Measurements from ENCODE around the gene TBC1D8. TPM values are rescaled to one million over a fixed set of nuclear protein-coding genes. Genes with fewer than 3 reads are reported as not detected.

Gene TBC1D8
- total RNA-seq, 2 donors from 2014 or later, result 63.8 to 111 TPM

DNA sequence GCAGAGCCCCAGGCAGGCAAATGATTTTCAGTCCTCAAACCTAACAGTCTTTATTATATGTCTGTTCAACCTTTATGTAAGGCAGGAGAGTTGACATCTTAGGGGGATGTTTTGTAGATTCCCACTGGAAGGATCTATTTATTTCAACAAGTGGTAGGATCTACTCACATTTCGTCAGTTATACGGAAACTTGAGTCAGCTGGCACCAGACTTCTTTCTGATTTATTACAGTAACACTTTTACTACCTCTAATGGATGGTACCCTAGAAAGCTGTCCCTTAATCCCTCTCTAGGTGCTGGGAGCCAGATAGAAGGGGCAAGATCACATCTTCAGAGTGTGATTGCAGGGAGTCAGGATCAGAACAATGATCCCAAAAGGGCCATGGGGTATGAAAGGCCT, 151.2 kb downstream of the TBC1D8 start:
- ATAC-seq, result no peak
- H3K36me3 ChIP-seq (replicated peaks in 1 of 2; ENCODE audit: insufficient read depth in 1 of 2, low read depth in 2 of 2), result peaks cover 10 to 13% of the 10 kb centered on the region in 2 donors
- no peaks in the 10 kb centered on the region for H3K9me3 ChIP-seq
- WGBS, 2 donors, result 74 to 77% methylated on average over 2 of the region's 2 CpGs
- no peaks in the 10 kb centered on the region for H3K27me3 ChIP-seq
- no peak for DNase-seq
- no peak overlapping the region for H3K27ac ChIP-seq
- TF ChIP-seq POLR2A (IDR thresholded peaks at IDR 0.05), result no peak
- TF ChIP-seq, protein P1, sequence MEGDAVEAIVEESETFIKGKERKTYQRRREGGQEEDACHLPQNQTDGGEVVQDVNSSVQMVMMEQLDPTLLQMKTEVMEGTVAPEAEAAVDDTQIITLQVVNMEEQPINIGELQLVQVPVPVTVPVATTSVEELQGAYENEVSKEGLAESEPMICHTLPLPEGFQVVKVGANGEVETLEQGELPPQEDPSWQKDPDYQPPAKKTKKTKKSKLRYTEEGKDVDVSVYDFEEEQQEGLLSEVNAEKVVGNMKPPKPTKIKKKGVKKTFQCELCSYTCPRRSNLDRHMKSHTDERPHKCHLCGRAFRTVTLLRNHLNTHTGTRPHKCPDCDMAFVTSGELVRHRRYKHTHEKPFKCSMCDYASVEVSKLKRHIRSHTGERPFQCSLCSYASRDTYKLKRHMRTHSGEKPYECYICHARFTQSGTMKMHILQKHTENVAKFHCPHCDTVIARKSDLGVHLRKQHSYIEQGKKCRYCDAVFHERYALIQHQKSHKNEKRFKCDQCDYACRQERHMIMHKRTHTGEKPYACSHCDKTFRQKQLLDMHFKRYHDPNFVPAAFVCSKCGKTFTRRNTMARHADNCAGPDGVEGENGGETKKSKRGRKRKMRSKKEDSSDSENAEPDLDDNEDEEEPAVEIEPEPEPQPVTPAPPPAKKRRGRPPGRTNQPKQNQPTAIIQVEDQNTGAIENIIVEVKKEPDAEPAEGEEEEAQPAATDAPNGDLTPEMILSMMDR (IDR thresholded peaks at IDR 0.05), result no peak
- peaks cover 26% of the 10 kb centered on the region for H3K4me1 ChIP-seq
- H3K4me3 ChIP-seq, result no peak overlapping the region
- intact Hi-C loops (cut with DNase I), result no loop called here

- no peak overlapping the region for H3K4me3 ChIP-seq
- no peaks in the 10 kb centered on the region for H3K9me3 ChIP-seq
- 51 to 74% methylated on average over 6 of the region's 6 CpGs for WGBS, 2 donors
- TF ChIP-seq, protein P1 (IDR thresholded peaks at IDR 0.05), result no peak
- TF ChIP-seq POLR2A (IDR thresholded peaks at IDR 0.05), result no peak
- intact Hi-C loops (cut with DNase I), result no loop called here
- no peak overlapping the region for H3K27ac ChIP-seq
- peaks cover 0 to 10% of the 10 kb centered on the region in 2 donors for H3K36me3 ChIP-seq (replicated peaks in 1 of 2; ENCODE audit: insufficient read depth in 1 of 2, low read depth in 2 of 2)
- no peaks in the 10 kb centered on the region for H3K27me3 ChIP-seq
- no peak for DNase-seq
- H3K4me1 ChIP-seq, result peaks cover 8% of the 10 kb centered on the region
- ATAC-seq, result no peak
Observed at GRCh38 chr2:100998235-100998573, 153.0 kb downstream of the TBC1D8 start.

DNA sequence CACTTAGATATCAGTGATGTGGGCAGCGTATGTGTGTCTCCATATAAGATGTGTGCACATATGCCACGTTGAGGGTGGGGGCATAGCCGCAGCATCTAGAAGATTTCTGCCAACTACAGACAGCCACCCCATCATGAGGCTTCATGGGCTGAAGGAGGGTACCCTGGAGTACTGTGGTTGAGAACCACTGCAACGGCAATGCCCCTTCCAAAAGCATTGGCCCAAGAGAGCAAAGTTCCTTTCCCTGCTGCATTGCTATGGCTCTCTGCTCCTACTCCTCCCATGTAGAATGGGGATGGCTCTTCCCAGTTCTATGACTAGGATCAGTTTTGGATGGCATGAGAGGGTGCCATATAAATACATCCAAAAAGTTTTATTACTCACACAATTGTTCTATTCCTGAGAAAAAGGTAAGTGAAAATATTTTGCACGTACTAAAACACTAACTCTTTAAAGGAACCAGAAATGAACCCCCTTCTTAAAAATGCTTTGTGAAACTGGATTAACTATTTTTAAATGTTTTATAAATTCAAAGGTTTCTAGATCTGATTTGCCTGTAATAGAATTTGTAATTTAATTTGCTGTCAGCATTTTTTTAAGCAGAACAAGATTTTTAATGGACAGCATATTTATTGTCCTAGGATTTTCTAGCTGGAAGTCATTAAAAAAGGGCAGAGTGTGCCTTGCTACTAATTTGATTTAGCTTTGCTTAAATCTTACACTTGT, 153.5 kb downstream of the TBC1D8 start:
- WGBS, 2 donors, result 83 to 88% methylated on average over 4 to 5 of the region's 5 CpGs
- H3K9me3 ChIP-seq, result no peaks in the 10 kb centered on the region
- DNase-seq (peak in 1 of 4 donors; percentile 2), ATAC-seq (no peak)
- intact Hi-C loops (cut with DNase I), result no loop called here
- TF ChIP-seq, protein P1 (IDR thresholded peaks at IDR 0.05), result no peak
- no peak for TF ChIP-seq POLR2A (IDR thresholded peaks at IDR 0.05)
- no peak overlapping the region for H3K27ac ChIP-seq
- H3K36me3 ChIP-seq (replicated peaks in 1 of 2; ENCODE audit: insufficient read depth in 1 of 2, low read depth in 2 of 2), result peaks cover 0 to 10% of the 10 kb centered on the region in 2 donors
- H3K4me1 ChIP-seq, result peaks cover 6% of the 10 kb centered on the region
- H3K4me3 ChIP-seq, result no peak overlapping the region
- no peaks in the 10 kb centered on the region for H3K27me3 ChIP-seq

DNA sequence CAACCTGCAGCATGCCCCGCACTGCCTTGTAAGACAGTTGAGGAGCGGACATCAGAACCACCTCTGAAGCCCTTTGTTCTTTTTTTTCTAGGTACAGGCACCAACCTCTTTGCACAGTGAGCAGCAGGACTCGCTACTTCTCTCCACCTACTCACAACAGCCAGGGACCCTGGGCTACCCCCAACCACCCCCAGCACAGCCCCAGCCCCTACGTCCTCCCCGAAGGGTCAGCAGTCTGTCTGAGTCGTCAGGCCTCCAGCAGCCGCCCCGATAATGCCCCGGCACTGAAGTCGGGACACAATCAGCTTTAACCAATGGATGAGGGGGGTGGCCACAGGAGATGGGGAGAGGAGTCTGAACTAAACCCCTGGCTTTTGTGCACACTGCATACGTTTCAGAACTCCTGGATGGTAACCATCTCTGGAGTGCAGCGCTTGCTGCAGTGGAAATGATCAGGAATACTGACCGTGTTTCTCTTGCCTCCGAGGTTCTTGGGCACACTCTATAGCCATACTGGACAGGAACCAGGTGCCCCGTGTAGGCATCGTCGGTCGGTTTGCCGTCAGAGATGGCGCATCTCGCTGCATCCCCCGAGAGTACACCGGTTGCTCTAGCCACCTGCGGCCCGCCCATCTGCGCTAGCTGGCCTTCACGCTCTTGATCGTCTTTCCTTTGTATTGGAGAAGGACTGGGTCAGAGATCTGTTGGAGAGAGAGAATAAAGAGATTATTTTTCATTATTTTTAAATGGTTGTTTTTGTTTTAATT, 155.7 kb downstream of the TBC1D8 start:
- H3K9me3 ChIP-seq, result no peaks in the 10 kb centered on the region
- H3K4me1 ChIP-seq, result no peaks in the 10 kb centered on the region
- peaks cover 0 to 14% of the 10 kb centered on the region in 2 donors for H3K36me3 ChIP-seq (replicated peaks in 1 of 2; ENCODE audit: insufficient read depth in 1 of 2, low read depth in 2 of 2)
- intact Hi-C loops (cut with DNase I), result no loop called here
- ATAC-seq, result no peak
- H3K27me3 ChIP-seq, result no peaks in the 10 kb centered on the region
- DNase-seq, result no peak
- 89 to 96% methylated on average over 28 of the region's 28 CpGs for WGBS, 2 donors
- no peak overlapping the region for H3K4me3 ChIP-seq
- TF ChIP-seq POLR2A (IDR thresholded peaks at IDR 0.05), result no peak
- TF ChIP-seq, protein P1 (IDR thresholded peaks at IDR 0.05), result no peak
- H3K27ac ChIP-seq, result no peak overlapping the region

All from body of pancreas (tissue), 4 donors.